HG03060 (cell line): ENCODE data around the gene NHLRC4.

Experiments
- ATAC-seq: cut with Tn5 transposase; IDR thresholded peaks from one replicate; pipeline ENCODE4 v1.9.1; 2021; ENCODE audit warnings: low read depth, moderate number of reproducible peaks; ENCODE audit not compliant: unreplicated experiment

NHLRC4 gene

GRCh38 chr16:530111-530817 lies 36.5 kb upstream of the NHLRC4 start:
- ATAC-seq = no peak

- no peak for ATAC-seq
Observed at GRCh38 chr16:531494-532125, 35.2 kb upstream of the NHLRC4 start.

- no peak for ATAC-seq
Observed at GRCh38 chr16:533391-534123, 33.2 kb upstream of the NHLRC4 start.

DNA sequence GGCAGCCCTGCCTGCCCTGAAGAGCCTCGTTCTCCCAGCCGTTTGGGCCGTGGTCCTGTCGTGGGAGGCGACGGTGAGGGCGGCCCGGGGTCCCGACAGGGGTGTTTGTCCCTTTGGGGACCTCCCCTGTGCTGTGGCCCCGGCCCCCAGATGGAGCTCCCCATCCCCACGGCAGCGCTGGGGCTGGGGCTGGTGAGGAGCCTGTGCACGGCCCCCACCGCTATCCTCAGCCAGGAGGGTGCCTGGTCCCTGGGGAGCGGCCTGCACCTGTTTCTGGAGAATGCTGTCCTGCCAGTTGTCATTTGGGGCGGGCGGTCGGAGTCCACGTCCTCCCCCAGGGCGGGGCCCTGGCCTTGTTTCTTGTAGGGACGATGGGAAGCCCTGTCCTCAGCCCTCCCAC lies 32.7 kb upstream of the NHLRC4 start:
- ATAC-seq = no peak

DNA sequence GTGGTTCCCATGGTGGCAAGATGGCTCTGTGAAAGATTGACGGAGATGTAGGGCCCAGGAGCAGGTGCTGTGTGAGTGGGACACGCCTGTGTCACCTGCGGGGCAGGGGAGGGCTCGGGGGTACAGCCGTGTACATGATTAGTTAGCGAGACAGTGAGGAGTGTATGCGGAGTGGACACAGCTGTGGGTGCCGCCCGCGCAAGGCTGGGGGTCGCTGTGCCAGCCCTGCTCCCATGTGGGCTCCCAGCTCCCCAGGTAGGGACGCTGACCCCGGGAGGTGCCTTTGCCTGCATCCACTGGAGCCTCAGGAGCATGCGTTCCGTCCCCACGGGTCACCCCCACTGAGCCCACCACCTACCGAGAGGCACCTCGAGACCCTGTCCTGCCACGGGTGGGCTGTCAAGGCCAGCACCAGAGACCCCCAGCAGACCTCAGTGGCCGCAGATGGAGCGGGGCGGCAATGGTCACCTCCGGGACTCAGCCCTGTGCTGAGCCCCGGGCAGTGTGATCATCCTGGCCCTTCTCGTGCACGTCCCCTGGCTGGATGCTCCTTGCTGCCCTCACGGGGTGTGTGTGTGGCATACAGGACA lies 31.9 kb upstream of the NHLRC4 start:
- no peak for ATAC-seq

DNA sequence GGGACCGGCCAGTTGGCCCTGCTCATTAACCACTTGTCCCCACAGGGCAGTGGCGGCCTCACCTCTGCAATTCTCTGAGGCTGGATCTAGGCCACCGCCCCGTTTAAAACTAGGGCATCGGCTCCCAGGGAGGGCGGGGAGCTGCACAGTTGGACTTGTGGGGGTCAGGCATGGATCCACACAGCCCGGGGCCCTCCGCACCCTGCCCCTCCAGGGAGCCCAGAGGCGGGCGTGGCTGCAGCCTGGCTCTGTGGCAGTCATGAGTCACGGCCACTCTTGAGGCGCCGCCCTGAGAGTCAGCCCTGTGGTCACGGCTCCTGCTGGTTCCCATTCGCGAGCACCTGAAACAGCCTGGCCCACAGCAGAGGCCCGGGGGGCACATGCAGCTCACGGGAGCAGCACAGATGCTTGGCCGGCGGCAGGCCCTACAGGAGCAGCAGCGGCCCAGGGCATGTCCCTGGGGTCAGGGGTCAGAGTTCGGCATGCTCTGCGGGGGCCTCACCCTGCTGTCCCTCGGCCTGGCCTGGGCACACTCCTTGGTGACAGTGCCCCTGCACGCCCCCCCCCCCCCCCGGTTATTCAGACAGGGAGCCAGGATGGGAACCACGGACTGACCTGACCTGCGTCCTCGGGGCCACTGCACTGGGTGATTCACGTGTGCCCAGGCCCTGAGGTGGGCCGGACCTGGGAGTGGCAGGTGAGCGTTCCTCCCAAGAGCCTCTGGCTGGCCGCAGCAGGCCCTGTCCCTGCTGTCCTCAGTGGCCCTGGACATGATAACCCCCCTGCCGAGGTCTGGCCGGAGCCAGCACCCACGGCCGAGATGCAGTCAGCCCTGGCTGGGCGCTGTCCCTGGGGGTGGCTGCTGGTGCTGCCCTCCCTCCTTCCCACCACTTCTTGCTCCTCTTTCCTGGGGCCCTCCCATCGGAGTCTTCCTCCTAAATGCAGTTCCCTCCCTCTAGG lies 31.1 kb upstream of the NHLRC4 start:
- ATAC-seq = no peak

GRCh38 chr16:536746-537145 lies 30.1 kb upstream of the NHLRC4 start:
- no peak for ATAC-seq

GRCh38 chr16:537415-538335 lies 29.1 kb upstream of the NHLRC4 start:
- no peak for ATAC-seq

DNA sequence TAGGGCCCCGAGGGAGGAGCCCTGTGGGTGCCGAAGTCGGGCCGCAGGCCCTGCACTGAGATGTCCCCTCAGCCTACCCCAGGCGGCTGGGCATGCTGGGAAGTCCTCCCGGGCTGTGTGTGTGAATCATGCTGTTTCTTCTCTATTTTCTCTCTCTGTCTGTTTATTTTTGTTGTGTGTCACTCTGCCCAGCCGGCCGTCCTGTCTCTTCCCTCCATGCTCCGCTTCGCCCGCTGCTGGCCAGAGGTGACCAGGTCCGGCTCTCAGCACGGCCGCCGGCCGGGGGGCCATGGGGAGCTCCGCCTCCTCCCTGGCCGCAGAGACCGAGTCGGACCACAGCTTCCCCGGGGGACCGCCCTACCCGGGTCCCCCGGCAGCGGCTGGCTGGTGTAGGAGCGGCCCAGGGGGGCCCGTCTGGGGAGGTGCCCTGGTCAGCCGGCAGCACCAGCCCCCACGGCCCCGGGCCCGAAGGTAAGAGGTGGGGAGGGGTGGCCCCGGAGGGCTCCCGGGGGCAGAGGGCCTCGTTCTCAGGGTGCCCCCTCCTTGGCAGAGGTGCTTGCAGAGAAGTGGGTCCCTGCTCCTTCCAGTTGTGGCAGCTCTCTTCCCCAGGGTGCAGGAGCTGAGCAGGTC lies 26.8 kb upstream of the NHLRC4 start:
- no peak for ATAC-seq

DNA sequence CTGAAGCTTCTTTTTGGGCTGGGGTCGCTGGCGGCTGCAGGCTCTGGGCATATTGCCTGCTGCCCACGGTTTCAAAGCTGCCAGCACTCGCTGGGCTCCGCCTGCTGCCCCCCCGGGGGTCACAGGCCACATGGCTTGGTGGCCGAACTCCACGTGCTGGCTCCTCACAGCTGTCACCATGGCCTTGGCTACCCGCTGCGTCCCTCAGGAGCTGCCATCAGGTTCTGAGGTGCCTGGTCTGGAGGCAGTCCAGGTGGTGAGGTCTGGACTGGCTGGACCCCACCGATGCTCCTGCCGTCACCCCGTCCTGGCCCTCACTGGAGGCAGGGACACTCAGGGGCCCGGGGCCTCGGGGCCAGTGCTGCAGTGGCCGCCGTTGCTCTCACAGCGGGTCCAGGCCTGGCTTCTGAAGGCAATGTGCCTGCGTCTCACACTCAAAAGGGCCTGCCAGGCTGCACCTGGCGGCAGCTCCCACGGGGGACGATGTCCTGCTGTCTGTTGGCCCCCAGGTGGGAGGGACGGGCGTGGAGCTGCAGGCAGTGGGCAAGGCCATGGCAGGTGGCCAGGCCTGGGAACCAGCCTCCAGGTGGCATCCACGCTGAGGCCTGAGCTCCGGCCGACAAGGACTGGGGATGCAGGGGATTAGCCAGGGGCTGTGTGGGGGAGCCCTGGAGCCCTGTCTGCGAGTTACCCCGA lies 26.0 kb upstream of the NHLRC4 start:
- ATAC-seq = no peak

- no peak for ATAC-seq
Observed at GRCh38 chr16:543301-544164, 23.3 kb upstream of the NHLRC4 start.

DNA sequence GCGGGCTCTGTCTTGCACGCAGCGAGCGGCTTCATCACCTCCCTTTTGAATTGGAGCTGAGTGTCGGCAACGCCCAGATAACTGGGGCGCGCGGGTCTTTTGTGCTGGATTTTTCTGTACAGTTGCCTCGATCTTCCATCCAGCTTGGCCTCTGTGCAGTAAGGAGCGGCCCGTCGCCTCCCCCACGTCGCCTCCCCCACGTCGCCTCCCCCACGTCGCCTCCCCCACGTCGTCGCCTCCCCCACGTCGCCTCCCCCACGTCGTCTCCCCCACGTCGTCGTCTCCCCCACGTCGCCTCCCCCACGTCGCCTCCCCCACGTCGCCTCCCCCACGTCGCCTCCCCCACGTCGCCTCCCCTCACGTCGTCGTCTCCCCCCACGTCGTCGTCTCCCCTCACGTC lies 22.3 kb upstream of the NHLRC4 start:
- ATAC-seq = no peak

- ATAC-seq = no peak
Observed at GRCh38 chr16:546909-547770, 19.7 kb upstream of the NHLRC4 start.

GRCh38 chr16:548586-548985 lies 18.2 kb upstream of the NHLRC4 start:
- no peak for ATAC-seq

- ATAC-seq = no peak
Observed at GRCh38 chr16:549544-550263, 17.1 kb upstream of the NHLRC4 start.

DNA sequence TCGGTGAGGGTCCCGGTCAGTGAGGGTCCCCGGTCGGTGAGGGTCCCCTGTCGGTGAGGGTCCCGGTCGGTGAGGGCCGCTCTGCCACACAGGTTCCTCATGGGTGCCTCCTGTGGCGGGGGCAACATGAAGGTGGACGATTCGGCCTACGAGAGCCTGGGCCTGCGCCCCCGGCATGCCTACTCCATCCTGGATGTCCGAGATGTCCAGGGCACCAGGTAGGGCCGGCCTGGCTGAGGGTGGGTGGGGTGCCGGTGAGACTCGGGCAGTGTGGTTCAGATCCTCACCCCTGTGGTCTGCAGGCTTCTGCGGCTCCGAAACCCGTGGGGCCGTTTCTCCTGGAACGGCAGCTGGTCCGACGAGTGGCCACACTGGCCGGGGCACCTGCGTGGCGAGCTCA lies 15.6 kb upstream of the NHLRC4 start:
- no peak for ATAC-seq
